GM12891 (cell line): ENCODE measurements around the gene LRRC15.

Experiments
- POLR2A ChIP-seq: IDR thresholded peaks from 2 replicates; pipeline ENCODE4 v1.6.1; 2011; ENCODE audit warnings: low read depth, low read length, control low read depth
- POLR2AphosphoS5 ChIP-seq: IDR thresholded peaks from 2 replicates; pipeline ENCODE4 v1.6.1; 2011; ENCODE audit warnings: low read depth, low read length, control low read depth
- SPI1 ChIP-seq: IDR thresholded peaks from 2 replicates; pipeline ENCODE4 v1.6.1; 2011; ENCODE audit warnings: low read depth, low read length, control low read depth

- TF ChIP-seq POLR2A (no peak), SPI1 (no peak), POLR2AphosphoS5 (no peak)
These were observed 50.9 kb downstream of the LRRC15 start for GRCh38 chr3:194318511-194319161.
